ENCODE data around the gene RAB31.

DNA sequence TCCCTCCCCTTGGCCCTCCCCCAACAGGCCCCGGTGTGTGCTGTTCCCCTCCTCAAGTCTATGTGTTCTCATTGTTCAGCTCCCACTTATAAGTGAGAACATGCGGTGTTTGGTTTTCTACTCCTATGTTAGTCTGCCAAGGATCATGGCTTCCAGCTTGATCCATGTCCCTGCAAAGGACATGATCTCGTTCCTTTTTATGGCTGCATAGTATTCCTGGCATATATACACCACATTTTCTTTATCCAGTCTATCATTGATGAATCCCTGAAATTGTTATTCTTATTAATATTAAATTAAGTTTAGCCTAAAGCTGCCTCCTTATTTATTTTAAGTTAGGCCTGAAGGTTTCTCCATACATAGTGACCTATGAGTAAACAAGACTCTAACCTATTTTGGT lies 18.8 kb upstream of the RAB31 start:
- no peak for TF ChIP-seq POLR2AphosphoS5 (IDR thresholded peaks at IDR 0.05)
- no peak for TF ChIP-seq CTCF (IDR thresholded peaks at IDR 0.05)
- TF ChIP-seq POLR2A (IDR thresholded peaks at IDR 0.05) = no peak

Measured in upper lobe of left lung (tissue), 4 donors.